ENCODE results near the gene CDK5RAP2.
A peak's percentile ranks its signal among the peaks of the same experiment; 100 is the strongest.
"Not testable (repeated sequence)": the region's sequence is repeated elsewhere in the genome, so short reads cannot be mapped to it uniquely, and the experiment has no call there.

CDK5RAP2 gene

GRCh38 chr9:120587328-120587727 lies 7.4 kb upstream of the CDK5RAP2 start:
- peak; percentile 43 for DNase-seq (ENCODE audit: low spot score)

DNA sequence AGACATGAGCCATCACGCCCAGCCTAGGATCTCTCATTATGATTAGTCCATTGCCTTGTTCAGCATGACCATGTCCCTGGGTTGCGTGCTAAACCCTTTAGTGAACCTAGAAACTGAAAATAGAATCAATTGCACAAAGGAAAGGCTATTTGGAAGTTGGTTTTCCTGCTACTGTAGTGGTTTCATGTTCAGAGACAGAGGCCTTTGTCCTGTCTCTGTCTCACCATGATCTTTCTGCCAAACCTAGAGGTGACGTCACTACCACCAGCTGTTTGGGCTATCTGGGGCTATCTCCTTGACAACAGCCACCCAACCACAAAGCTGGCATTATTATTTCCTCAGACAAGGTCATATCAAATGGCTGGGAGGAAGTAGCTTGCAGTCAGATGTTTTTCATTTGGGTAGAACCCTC lies 4.0 kb upstream of the CDK5RAP2 start:
- DNase-seq (ENCODE audit: low spot score), result peak; percentile 99

DNA sequence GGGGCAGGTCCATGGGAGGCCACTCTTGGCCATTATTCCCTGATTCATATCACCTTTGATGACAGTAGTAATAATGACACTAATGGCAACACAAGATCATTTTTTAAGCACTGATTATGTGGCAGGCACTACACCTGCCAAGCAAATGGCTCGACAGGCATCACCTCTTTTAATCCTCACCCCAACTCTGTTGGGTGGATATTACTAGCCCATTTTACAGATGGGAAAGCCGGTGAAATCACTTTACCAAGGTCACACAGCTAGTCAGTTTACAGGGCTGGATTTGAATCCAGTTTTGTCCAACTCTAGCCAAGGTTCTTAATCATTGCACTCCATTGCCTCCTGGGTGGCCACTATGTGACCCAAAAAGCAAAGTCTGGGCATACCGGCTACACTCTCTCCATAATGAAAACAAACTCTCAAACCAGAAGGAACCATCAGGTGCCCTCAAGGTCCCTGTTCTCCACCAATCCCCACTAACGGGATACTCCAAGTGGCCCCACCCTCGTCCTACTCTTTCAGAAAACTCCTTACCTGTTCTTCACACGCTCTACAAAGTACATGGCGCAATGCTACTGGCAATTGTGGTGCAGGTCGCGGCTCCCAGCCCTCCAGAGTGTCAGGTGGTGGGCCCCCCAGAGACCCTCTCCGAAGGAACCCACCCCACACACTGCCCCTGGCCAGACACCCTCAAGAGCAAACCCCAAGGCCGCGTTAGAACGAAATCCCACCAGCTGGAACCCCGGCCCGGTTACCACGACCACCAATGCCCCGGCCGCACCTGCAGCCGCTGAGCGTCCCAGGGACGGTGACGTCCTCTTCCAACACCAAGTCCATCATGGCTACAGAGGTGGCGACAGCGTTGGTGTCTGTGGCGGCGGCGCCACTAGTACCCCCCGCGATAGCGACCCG lies 572 bp downstream of the CDK5RAP2 start:
- no peak for DNase-seq (ENCODE audit: low spot score)

DNA sequence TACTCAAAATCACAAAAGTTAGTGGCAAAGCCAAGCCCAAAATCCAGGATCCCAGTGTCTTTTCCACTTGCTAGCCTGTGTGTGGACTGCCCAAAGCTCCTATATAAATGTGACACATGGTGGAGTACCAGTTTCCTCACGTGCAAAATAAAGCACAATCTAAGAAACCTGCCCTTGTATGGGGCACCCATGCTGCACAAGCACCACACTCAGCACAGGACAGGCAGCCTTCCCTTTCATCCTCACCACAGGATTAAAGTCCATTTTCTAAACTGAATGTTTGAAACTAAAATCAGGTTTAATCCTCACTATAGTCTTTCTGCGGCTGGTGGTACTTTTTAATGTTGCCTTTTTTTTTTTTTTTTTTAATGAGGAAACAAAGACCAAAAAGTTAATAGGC lies 5.5 kb downstream of the CDK5RAP2 start:
- no peak for DNase-seq (ENCODE audit: low spot score)

DNA sequence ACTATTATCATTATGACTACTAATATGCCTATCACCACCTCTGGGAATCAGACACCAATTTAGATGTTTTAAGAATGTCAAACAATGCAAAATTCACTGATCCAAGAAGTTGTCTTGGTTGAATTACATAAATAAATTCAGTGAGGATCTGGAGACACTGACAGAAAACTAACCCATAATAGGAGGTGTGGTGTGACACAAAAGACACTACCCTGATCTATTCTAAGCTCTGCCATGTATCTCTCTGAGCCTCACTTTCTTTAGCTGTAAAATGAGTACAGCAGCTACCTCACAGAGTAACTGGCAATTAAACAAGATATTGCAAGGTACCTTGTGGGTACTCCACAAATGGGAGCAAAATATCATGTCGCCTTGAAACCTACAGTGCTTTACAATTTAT lies 7.5 kb downstream of the CDK5RAP2 start:
- no peak for DNase-seq (ENCODE audit: low spot score)

DNA sequence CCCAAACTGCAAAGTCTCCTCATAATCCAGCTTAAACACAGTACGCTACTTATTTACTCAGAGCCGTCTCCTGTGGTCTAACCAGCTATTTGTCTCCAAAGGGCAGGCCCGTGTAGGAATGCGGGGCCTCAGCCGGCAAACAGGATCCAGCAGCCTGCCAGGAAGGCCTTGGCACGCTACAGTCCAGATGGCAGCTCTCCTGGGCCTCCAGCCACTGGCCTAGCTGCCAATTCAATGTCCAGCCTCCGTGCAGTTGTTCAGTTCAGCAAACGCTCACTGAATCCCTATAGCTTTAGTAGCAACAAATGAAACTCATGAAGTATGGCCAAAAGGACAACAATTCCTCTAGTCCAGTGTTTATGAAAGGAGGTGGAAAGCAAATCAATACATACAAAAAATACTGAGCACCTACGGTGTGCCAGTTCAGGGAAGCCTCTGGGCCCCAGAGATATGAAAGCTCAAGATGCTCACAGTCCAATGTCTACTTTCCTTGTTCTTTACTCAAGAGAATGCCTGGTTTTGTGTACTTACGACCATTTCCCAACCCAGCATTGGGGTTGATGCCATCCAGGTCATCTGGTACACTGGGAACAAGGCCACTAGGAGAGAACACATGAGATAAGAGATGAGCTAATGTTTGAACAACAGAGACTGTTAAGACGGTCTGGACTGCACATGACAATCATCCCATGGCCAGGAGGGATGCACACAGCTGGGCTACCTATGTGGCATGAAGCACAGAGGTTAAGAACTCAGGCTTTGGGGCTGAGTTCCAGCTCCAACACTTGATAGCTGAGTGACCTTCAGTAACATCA lies 8.3 kb downstream of the CDK5RAP2 start:
- DNase-seq (ENCODE audit: low spot score), result peak; percentile 85

DNA sequence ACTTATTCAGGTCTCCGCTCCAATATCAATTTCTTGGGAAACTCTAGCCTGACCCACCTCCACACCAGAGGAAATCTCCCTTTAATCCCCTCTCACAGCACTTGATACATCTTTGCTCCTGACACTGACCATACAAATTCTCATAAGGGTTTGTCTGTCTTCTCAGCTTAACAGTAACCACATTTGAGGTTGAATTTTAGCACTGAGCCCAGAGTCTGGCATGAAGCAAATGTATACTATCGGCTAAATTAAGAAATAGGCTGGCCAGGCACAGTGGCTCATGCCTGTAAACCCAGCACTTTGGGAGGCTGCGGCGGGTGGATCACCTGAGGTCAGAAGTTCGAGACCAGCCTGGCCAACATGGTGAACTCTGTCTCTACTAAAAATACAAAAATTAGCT lies 9.7 kb downstream of the CDK5RAP2 start:
- DNase-seq (ENCODE audit: low spot score), result no peak

DNA sequence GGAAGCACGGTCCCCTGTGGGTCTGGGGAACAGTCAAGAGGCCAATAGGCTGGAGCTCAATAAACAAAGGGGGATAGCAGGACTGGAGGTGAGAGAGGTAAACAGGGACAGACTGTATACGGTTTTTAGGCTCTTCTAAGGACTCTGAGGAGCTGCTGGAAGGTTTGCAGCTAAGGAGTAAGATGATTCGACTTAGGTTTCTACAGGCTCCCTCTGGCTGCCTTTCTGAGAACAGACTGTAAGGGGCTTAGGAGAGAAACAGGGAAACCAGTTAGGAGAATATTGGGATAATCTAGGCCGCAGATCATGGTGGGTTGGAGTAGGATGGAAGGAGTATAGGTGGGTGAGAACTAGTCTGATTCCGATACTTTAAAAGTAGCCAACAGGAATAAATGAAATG lies 10.4 kb downstream of the CDK5RAP2 start:
- DNase-seq (ENCODE audit: low spot score), result no peak

- no peak for DNase-seq (ENCODE audit: low spot score)
Observed at GRCh38 chr9:120568816-120569215, 11.2 kb downstream of the CDK5RAP2 start.

DNA sequence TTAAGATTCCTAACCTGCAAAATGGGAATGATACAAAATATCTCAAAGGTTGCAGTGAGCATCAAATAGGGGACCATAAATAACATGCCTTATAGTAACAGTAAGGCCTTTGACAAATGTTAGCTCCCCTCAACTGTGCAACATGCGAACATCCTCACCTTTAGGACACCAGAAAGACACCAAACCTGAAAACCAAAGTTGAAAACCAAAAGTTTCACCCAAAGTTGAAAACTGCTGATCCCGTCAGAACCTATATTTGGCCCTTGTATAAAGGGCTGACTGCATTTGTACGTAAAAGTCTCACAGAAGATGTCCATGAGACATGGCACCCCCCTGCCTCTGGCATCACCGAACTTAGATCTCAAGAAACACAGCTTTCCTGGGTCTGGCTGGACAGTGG lies 12.1 kb downstream of the CDK5RAP2 start:
- DNase-seq (ENCODE audit: low spot score), result no peak

DNA sequence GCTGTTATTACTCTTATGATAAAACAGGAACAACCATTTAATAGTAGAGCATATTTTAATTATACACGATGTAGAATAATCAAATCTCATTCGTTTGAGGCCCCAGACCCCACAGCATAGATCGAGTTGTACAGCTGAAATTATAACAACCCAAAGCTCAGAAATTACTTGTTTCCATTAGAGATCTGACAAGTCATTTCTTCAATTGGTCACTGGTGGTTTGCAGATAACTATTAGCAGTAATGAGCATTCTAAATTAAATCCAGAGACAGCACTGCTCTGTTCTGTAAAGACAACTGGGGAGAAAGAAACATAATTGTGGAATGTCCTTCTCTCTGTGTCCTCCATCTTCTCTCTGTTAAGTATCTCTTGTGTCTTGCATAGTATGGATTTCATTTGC lies 12.9 kb downstream of the CDK5RAP2 start:
- no peak for DNase-seq (ENCODE audit: low spot score)

- no peak for DNase-seq (ENCODE audit: low spot score)
Observed at GRCh38 chr9:120564589-120564988, 15.4 kb downstream of the CDK5RAP2 start.

DNA sequence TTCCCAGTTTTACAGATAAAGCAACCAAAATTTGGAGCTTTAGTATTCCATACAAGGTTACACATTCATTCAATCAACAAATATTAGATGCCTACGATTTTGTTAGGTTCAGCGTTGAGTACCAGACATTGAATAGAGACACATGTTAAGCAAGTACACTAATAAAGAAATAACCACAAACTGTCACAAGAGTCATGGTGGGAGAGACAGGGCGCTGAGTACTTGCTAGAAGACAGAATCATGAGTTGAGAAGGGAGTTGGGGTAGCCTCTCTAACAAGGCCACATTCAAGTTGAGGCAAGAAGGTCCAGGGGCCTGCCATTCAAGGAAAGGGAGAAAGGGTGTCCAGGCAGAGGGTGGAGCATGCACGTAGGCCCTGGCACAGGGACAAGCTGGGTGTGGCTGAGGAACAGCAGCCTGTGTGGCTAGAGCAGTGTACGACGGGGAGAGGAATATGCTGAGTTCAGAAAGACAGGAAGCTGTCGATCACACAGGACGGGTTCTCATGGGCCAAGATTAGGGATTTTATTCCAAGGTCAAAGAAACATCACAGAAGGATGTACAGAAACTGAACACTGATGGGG lies 17.0 kb downstream of the CDK5RAP2 start:
- DNase-seq (ENCODE audit: low spot score), result no peak

DNA sequence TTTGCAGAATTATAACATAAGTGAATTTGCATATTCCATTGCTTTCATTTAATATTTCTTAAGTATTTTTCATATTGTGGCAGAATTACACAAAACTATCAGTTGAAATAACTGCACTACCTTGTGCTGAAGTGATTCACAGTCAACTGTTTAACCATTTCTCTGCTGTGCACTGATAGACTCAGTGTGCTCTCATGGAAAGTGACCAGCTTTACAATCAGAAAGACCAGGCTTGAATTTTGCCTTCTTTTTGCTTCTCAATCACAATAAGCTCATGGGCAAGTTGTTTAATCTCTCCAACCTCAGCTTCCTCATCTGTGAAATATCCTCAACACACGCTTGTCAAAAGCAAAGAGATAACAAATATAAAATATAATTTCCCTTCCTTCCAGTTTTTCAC lies 18.3 kb downstream of the CDK5RAP2 start:
- no peak for DNase-seq (ENCODE audit: low spot score)

- DNase-seq (ENCODE audit: low spot score), result no peak
Observed at GRCh38 chr9:120559546-120559945, 20.4 kb downstream of the CDK5RAP2 start.

GRCh38 chr9:120558454-120558853 lies 21.5 kb downstream of the CDK5RAP2 start:
- DNase-seq (ENCODE audit: low spot score), result no peak

DNA sequence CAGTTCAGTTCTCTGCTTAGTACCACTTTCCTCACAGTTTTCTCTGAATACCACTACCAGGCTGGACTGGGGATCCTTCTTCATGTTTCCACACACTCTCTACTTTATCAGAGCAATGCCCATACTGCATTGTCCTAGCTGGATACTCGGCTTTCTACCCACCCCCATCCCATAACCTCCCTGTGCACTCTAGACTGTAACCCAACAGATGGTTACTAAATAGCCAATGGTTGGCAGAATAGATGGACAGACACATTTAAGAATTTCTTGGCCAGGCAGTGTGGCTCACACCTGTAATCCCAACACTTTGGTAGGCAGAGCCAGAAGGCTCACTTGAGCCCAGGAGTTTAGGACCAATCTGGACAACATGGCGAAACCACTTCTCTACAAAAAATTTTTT lies 22.8 kb downstream of the CDK5RAP2 start:
- no peak for DNase-seq (ENCODE audit: low spot score)

- DNase-seq (ENCODE audit: low spot score), result no peak
Observed at GRCh38 chr9:120556775-120557174, 23.2 kb downstream of the CDK5RAP2 start.

GRCh38 chr9:120555839-120556238 lies 24.1 kb downstream of the CDK5RAP2 start:
- no peak for DNase-seq (ENCODE audit: low spot score)

DNA sequence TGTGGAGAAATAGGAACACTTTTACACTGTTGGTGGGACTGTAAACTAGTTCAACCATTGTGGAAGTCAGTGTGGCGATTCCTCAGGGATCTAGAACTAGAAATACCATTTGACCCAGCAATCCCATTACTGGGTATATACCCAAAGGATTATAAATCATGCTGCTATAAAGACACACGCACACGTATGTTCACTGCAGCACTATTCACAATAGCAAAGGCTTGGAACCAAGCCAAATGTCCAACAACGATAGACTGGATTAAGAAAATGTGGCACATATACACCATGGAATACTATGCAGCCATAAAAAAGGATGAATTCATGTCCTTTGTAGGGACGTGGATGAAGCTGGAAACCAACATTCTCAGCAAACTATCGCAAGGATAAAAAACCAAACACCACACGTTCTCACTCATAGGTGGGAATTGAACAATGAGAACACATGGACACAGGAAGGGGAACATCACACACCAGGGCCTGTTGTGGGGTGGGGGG lies 27.7 kb downstream of the CDK5RAP2 start:
- not testable (repeated sequence) for DNase-seq (ENCODE audit: low spot score)

- DNase-seq (ENCODE audit: low spot score), result no peak
Observed at GRCh38 chr9:120545701-120546550, 34.0 kb downstream of the CDK5RAP2 start.

- no peak for DNase-seq (ENCODE audit: low spot score)
Observed at GRCh38 chr9:120544441-120544840, 35.5 kb downstream of the CDK5RAP2 start.
